Hematopoietic multipotent progenitor cell treated with erythropoietin and hydrocortisone succinate and interleukin-3 and kit ligand, for 17 days (in vitro differentiated cells): ENCODE results near the gene MCTP2.

Source experiments
- DNase-seq: peaks from one replicate; pipeline ENCODE4 v3.0.0-alpha.2; 2015; ENCODE audit warnings: low spot score

MCTP2 gene

GRCh38 chr15:94400526-94401298, 169.4 kb downstream of the MCTP2 start:
- DNase-seq: no peak

GRCh38 chr15:94403331-94403730, 172.0 kb downstream of the MCTP2 start:
- DNase-seq: no peak

DNA sequence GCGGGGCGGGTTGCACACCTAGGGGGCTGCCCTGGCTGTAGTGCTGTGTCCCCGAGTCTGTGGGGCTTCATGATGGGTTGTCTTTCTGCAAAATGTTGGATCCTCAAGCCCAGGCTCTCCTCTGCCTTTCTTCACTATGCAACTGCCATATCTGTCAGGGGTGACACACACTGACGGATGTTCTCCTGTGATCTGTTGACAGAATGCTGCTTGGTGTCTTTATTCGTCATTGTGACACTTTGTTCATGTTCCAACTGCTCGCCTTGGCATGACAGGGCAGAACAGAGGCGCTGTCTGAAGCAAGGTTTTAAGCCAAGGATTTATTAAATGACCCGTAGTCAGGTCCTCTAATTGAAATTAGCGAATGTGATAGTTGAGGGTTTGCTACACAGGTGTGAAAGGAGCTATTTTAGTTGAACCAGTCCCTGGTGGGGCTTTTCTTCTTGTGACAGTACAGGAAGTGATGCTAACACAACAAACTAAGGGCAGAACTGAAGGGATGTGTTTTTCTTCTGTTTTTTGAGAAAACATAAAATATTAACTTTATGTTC, 173.4 kb downstream of the MCTP2 start:
- DNase-seq: no peak

- DNase-seq: no peak
Observed at GRCh38 chr15:94411285-94411684, 179.9 kb downstream of the MCTP2 start.

- DNase-seq: no peak
Observed at GRCh38 chr15:94411846-94412245, 180.5 kb downstream of the MCTP2 start.

- no peak for DNase-seq
Observed at GRCh38 chr15:94412979-94413746, 181.8 kb downstream of the MCTP2 start.

- no peak for DNase-seq
Observed at GRCh38 chr15:94414916-94415315, 183.6 kb downstream of the MCTP2 start.

- DNase-seq: no peak
Observed at GRCh38 chr15:94416267-94416666, 184.9 kb downstream of the MCTP2 start.

DNA sequence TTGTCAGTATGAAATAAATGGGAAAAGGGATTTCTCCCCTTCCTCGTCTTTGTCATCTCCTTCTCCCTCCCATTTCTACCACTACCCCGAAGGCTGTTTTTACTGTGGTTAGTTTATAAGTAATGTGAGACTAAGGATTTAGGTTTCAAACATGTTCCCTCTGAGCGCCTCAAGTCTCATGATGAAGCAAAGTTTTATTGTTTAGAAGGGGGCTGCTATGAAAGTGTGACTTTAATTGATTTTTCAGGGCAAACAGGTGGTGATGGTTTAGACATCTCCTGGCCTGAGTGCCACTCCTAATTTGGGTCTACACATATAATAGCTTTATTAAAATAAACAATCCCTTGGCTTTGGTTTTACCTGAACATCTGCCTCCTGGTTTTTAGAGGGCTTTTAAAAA, 185.5 kb downstream of the MCTP2 start:
- no peak for DNase-seq

- DNase-seq: no peak
Observed at GRCh38 chr15:94417501-94418293, 186.3 kb downstream of the MCTP2 start.

DNA sequence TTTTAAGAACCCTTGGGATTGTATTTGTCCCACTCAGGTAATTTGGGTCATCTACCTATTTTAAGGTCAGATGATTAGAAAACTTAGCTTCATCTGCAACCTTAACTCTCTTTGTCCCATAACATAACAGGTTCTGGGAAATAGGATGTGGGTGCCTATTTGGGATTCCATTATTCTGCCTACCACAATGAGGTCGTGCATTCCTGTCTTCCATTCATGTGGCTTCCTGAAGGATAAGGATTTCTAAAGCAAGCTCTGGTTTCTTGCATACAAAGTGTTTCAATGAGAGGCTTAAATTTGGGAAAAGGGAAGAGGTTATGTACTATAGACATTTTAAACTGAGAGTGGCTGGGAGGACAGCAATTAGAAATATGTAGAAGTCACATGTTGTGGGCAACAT, 190.3 kb downstream of the MCTP2 start:
- no peak for DNase-seq

- no peak for DNase-seq
Observed at GRCh38 chr15:94432279-94432678, 200.9 kb downstream of the MCTP2 start.

DNA sequence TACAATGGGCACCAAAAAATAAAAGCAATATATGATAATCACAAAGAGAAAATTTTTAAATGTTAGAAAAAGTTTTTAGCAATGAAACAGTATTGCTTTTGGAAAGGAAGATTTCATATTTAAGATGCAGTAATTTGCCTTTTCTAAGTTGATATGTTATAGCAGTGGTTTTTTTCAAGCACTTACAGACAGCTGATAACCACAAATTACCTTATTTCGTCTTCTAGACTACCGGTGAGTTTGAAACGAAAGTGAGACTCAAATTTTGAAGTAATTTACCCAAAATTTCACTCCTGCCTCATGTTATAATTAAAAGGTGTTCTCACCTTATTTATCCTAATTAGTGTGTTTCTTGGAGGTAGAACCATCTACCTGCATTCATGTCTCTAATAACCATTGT, 207.8 kb downstream of the MCTP2 start:
- no peak for DNase-seq

DNA sequence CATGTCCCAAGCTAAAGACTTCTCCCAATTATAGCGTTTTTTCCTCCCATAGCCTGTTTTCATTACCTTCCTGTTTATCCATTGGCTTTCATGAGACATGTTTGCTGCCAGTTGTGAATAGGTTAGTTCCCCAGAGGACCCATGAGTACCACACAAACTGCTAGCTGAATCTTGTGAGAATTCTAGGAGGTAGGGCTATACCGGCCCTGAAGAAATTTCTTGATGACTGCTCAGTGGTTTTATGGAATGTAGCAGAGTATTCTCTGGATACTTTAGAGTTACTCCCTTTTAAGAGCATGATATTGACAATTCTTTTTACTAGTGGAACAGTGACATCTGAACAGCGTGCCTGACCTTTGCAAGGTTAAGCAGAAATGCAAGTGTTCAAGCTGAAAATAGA, 210.4 kb downstream of the MCTP2 start:
- DNase-seq: no peak

- DNase-seq: no peak
Observed at GRCh38 chr15:94442480-94442879, 211.1 kb downstream of the MCTP2 start.

GRCh38 chr15:94443186-94443585, 211.8 kb downstream of the MCTP2 start:
- no peak for DNase-seq

DNA sequence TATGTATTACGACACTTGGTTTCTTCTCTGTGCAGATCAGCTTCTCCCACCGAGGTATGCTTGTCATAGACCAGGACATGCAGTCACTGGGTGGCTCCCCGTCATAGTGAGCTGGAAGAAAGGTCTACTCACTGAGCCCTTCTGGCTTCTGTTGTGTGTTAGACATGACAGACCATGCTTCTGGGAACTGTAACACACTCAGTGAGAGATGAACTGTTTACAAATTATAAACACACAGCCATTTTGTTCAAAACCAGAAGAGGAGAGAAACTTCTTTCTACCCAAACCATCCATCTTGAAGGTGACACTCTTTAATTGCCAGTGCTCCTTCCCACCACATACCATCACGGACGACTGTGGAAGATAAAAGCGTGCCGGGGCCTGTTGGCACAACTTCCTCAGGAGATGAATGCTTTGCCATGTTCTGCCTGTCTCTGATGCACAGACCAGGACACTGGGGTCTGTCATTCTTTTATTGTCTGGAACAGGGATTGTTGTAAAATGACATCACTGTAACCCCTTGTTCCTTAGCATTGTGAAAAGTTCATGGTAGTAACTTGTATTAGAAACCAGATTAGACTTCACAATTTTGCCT, 214.3 kb downstream of the MCTP2 start:
- no peak for DNase-seq

DNA sequence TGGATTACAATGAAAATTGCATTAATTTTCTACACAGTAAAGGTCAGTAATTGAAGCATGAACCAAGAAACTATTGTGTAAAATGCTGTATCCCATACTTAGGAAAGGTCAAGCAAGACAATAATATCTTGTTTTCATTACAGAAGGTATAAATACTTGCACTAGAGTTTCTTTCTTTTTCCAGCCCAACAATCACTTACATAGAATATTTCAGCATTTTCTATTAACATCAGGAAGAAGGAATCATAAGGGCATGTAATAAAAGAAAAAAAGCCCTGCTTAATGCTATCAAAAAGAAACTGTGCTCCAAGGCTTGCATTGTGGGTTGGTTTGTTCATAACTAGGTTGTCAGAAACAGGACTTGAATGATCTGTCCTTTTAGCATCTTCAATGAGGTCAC, 215.1 kb downstream of the MCTP2 start:
- DNase-seq: no peak

- no peak for DNase-seq
Observed at GRCh38 chr15:94451466-94451865, 220.1 kb downstream of the MCTP2 start.

DNA sequence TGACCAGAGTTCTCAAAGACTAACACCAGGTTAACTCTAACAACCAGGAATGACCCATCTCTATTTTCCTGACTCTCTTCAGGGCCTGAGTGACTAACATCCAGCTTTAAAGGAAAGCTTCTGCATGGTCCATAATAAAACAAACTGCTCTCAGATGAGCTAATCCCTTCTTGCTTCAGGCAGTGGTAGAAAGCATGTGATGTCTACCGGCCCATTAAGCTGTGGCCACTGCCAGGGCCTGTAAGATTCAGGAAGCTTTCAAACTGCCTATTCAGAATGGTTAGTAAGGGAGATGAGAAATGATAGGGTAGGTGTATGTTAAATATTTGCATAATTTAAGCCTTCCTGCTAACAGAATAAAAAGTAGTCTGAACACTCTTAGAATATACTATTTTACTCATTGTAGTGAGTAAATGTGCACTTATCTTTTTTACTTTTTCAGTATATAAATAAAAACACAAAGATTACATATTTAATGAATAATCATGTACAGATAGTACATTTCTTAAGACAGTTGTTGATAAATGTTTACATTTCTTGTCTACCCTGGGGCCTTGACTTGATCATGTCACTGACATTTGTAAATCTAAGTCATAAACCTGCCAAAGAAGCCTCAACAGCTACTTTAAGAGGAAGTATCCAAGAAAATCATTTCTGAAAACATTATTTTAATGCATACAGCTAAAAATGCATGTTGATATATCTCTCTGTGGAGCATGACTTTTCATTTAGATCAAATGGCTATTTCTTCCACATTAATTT, 222.0 kb downstream of the MCTP2 start:
- DNase-seq: no peak

GRCh38 chr15:94455297-94455696, 223.9 kb downstream of the MCTP2 start:
- no peak for DNase-seq
